Thyroid gland (tissue), 4 donors: ENCODE results near the gene NBAS.

ENCODE experiments used
- POLR2A ChIP-seq, 2 donors: fragments of 450-650 bp; IDR thresholded peaks; one replicate each; pipeline ENCODE4 v1.6.1; 2017; ENCODE audit warnings: antibody characterized with exemption in 2 of 2, mild to moderate bottlenecking in 2 of 2, moderate library complexity in 1 of 2
- TF ChIP-seq, protein P1 (sequence below), 6 experiments: fragments of 200-600 bp in 3 of 6; fragments of 450-650 bp in 3 of 6; sonication (generic) in 3 of 6; IDR thresholded peaks; one replicate each; pipeline ENCODE4 v1.5.1; 2016 to 2019; ENCODE audit warnings: antibody characterized with exemption in 6 of 6, mild to moderate bottlenecking in 2 of 6, inconsistent platforms in 1 of 6, moderate library complexity in 1 of 6

DNA sequence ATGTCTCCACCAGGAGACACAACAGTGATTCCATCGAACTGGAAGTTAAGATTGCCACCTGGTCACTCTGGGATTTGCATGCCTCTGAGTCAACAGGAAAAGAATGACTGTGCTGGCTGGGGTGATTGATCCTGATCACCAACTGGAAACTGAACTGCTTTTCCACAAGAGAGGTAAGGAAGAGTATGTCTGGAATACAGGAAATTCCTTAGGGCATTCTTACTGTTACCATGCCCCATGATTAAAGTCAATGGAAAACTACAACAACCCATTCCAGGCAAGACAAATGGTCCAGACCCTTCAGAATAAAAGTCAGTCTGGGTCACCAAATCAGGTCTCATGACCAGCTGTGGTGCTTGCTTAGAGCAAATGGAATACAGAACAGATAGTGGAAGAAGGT, 18.5 kb upstream of the NBAS start:
- TF ChIP-seq, protein P1, sequence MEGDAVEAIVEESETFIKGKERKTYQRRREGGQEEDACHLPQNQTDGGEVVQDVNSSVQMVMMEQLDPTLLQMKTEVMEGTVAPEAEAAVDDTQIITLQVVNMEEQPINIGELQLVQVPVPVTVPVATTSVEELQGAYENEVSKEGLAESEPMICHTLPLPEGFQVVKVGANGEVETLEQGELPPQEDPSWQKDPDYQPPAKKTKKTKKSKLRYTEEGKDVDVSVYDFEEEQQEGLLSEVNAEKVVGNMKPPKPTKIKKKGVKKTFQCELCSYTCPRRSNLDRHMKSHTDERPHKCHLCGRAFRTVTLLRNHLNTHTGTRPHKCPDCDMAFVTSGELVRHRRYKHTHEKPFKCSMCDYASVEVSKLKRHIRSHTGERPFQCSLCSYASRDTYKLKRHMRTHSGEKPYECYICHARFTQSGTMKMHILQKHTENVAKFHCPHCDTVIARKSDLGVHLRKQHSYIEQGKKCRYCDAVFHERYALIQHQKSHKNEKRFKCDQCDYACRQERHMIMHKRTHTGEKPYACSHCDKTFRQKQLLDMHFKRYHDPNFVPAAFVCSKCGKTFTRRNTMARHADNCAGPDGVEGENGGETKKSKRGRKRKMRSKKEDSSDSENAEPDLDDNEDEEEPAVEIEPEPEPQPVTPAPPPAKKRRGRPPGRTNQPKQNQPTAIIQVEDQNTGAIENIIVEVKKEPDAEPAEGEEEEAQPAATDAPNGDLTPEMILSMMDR (IDR thresholded peaks at IDR 0.05), result no peak
- no peak for TF ChIP-seq POLR2A (IDR thresholded peaks at IDR 0.05)
